AML-193 (cell line): ENCODE results near the gene COPRS.

Experiments
- DNase-seq, 2 experiments: peaks; one replicate each; lab custom pipeline; 2025; lab: John Stamatoyannopoulos, UW

COPRS gene

DNA sequence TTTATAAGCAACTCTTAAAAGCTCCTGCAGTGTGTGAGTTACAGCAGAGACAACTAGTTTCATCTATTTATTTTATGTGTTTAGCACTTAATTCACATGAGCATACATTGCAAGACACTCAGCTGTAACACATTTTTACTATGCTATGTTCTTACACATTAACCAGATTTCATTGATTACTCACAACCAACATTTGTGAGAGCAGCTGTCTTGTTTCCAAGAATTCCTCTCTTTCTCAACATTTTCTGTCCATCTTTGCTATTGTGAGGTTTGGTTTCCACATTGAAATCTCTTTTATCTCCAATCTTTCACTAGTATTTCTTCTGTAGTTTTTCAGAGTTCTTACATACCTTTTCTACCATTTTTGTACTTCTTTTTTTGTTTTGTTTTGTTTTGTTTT is 51.2 kb downstream of the COPRS start:
- DNase-seq: no peak

DNA sequence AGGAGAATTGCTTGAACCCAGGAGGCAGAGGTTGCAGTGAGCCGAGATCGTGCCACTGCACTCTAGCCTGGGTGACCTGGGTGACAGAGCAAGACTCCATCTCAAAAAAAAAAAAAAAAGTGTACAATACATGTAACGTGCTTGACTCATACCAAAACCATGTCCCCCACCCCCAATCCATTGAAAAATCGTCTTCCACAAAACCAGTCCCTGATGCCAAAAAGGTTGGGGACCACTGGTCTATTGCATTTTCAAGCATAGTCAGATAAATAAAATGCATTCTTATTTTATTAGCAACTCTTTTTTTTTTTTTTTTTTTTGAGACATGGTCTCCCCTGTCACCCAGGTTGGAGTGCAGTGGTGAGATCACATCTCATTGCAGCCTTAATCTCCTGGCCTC is 52.1 kb downstream of the COPRS start:
- DNase-seq: no peak

GRCh38 chr17:31803494-31804213 is 55.4 kb downstream of the COPRS start:
- no peak for DNase-seq

GRCh38 chr17:31802502-31802901 is 56.5 kb downstream of the COPRS start:
- no peak for DNase-seq
